Esophagus squamous epithelium (tissue), 5 donors: Measurements from ENCODE around the gene NIPA2. TPM values are rescaled to one million over a fixed set of nuclear protein-coding genes. Genes with fewer than 3 reads are reported as not detected.

Experiments used
- DNase-seq: peaks from one replicate; lab custom pipeline; 2025; lab: John Stamatoyannopoulos, UW
- H3K27ac ChIP-seq, 4 donors: fragments of 200-600 bp; sonication (generic); one replicate each; pipeline ENCODE4 v1.5.1; 2016 to 2019; ENCODE audit warnings: mild to moderate bottlenecking in 1 of 4
- H3K27me3 ChIP-seq, 4 donors: fragments of 200-600 bp; sonication (generic); 1 replicate in 3 of 4; 2 replicates in 1 of 4; pipeline versions ENCODE4 v1.5.1 to v1.6.0; 2017 to 2021; ENCODE audit warnings: antibody characterized with exemption in 1 of 4
- H3K36me3 ChIP-seq, 3 donors: fragments of 200-600 bp; sonication (generic); one replicate each; pipeline ENCODE4 v1.5.1; 2016 to 2019
- H3K4me1 ChIP-seq, 3 donors: fragments of 200-600 bp; sonication (generic); one replicate each; pipeline ENCODE4 v1.5.1; 2017 to 2019
- H3K4me3 ChIP-seq, 4 donors: fragments of 200-600 bp; sonication (generic); 1 replicate in 3 of 4; 2 replicates in 1 of 4; pipeline ENCODE4 v1.5.1; 2016 to 2019; ENCODE audit warnings: mild to moderate bottlenecking in 2 of 4, moderate library complexity in 1 of 4
- H3K9me3 ChIP-seq, 3 donors: fragments of 200-600 bp; sonication (generic); one replicate each; pipeline ENCODE4 v1.5.1; 2016 to 2019
- CTCF ChIP-seq, 6 experiments: fragments of 450-650 bp in 4 of 6; fragments of 200-600 bp in 2 of 6; sonication (generic) in 2 of 6; IDR thresholded peaks; one replicate each; pipeline ENCODE4 v1.5.1; 2016 to 2019; ENCODE audit warnings: antibody characterized with exemption in 6 of 6, mild to moderate bottlenecking in 4 of 6, moderate library complexity in 4 of 6
- POLR2A ChIP-seq, 4 donors: fragments of 450-650 bp; IDR thresholded peaks; one replicate each; pipeline ENCODE4 v1.6.1; 2017; ENCODE audit warnings: antibody characterized with exemption in 4 of 4, mild to moderate bottlenecking in 4 of 4, moderate library complexity in 3 of 4
- WGBS, 2 donors: methylation state at CpG; one replicate each; pipeline ENCODE4 v1.1.5; 2018; 5-methylcytosine and 5-hydroxymethylcytosine counted together
- intact Hi-C: fragments of 100-400 bp; cut with DNase I; formaldehyde crosslinking; loops from one replicate; pipeline ENCODE4 v1.15.0; 2022
- total RNA-seq, 4 donors: library from RNA; depleted of rRNA; stranded (reverse); fragments of >200 nt; gene quantifications; one replicate each; pipeline ENCODE4 v1.1.0, GENCODE V29; 2016
- donor health status: DM: yes; HTN: yes; CAD: no.

NIPA2 gene
- 10 to 100 TPM; 32.3 to 68.0 (median 55.1) TPM for total RNA-seq

- TF ChIP-seq POLR2A (IDR thresholded peaks at IDR 0.05) (peak in 3 of 4 donors; percentile 91 to 96 (median 93)), CTCF (IDR thresholded peaks at IDR 0.05) (peak in 2 of 6 experiments; percentile 20 to 29)
- H3K27ac ChIP-seq, result peak within 1 kb of the TSS; percentile 86 to 99 (median 94)
- intact Hi-C loops, result no loop called here
- no peaks in the 10 kb centered on the region for H3K27me3 ChIP-seq
- H3K4me1 ChIP-seq, result peaks cover 8 to 34% (median 11%) of the 10 kb centered on the region in 3 donors
- no peaks in the 10 kb centered on the region for H3K9me3 ChIP-seq
- peak within 1 kb of the TSS; percentile 60 to 97 (median 66) for H3K4me3 ChIP-seq
- WGBS, 2 donors, result 0% methylated on average over 3 to 11 of the region's 83 CpGs
- H3K36me3 ChIP-seq, result peaks cover 0 to 20% (median 0%) of the 10 kb centered on the region in 3 donors
- DNase-seq, result peak; percentile 92
Observed at GRCh38 chr15:22838292-22839042, at the start of gene NIPA2. Gene NIPA2 (plus strand): TSS chr15:22838666. CDS start chr15:22851732, 13,066 bp downstream.

GRCh38 chr15:22794063-22794462 lies 44.4 kb upstream of the NIPA2 start:
- H3K27me3 ChIP-seq, result no peaks in the 10 kb centered on the region
- no peak overlapping the region for H3K27ac ChIP-seq
- TF ChIP-seq CTCF (IDR thresholded peaks at IDR 0.05), result no peak
- TF ChIP-seq POLR2A (IDR thresholded peaks at IDR 0.05), result no peak
- H3K4me3 ChIP-seq, result no peak overlapping the region
- H3K4me1 ChIP-seq, result no peaks in the 10 kb centered on the region
- H3K9me3 ChIP-seq, result peaks cover 0 to 7% (median 0%) of the 10 kb centered on the region in 3 donors
- intact Hi-C loops, result no loop called here
- DNase-seq, result no peak
- peaks cover 0 to 7% (median 0%) of the 10 kb centered on the region in 3 donors for H3K36me3 ChIP-seq
- 90 to 97% methylated on average over 4 of the region's 4 CpGs for WGBS, 2 donors

GRCh38 chr15:22794621-22795167 lies 43.8 kb upstream of the NIPA2 start:
- H3K4me3 ChIP-seq, result no peak overlapping the region
- 88 to 92% methylated on average over 11 to 13 of the region's 17 CpGs for WGBS, 2 donors
- intact Hi-C loops, result no loop called here

GRCh38 chr15:22795206-22796063 lies 43.0 kb upstream of the NIPA2 start:
- 87 to 90% methylated on average over 9 to 14 of the region's 20 CpGs for WGBS, 2 donors
- no peaks in the 10 kb centered on the region for H3K36me3 ChIP-seq
- H3K27me3 ChIP-seq, result no peaks in the 10 kb centered on the region
- intact Hi-C loops, result no loop called here
- no peak overlapping the region for H3K4me3 ChIP-seq
- TF ChIP-seq CTCF (IDR thresholded peaks at IDR 0.05) (no peak), POLR2A (IDR thresholded peaks at IDR 0.05) (no peak)
- H3K9me3 ChIP-seq, result no peaks in the 10 kb centered on the region
- no peak overlapping the region for H3K27ac ChIP-seq
- H3K4me1 ChIP-seq, result no peaks in the 10 kb centered on the region
- DNase-seq, result no peak

More at GRCh38 chr15:22794621-22795167, 43.8 kb upstream of the NIPA2 start:
- TF ChIP-seq CTCF (IDR thresholded peaks at IDR 0.05) (no peak), POLR2A (IDR thresholded peaks at IDR 0.05) (no peak)
- DNase-seq, result no peak
- Histone ChIP-seq H3K36me3 (peaks cover 0 to under 1% (median 0%) of the 10 kb centered on the region in 3 donors), H3K9me3 (peaks cover 0 to under 1% (median 0%) of the 10 kb centered on the region in 3 donors), H3K27ac (no peak overlapping the region), H3K4me1 (no peaks in the 10 kb centered on the region), H3K27me3 (no peaks in the 10 kb centered on the region)
